Gastroesophageal sphincter (tissue), 3 donors: ENCODE data around the gene ANKRD29.

ENCODE experiments used
- POLR2A ChIP-seq, 2 donors: fragments of 450-650 bp; IDR thresholded peaks; one replicate each; pipeline ENCODE4 v1.6.1; 2017; ENCODE audit warnings: antibody characterized with exemption in 2 of 2, mild to moderate bottlenecking in 2 of 2, moderate library complexity in 1 of 2
- TF ChIP-seq, protein P1 (sequence below), 4 experiments: fragments of 200-600 bp in 2 of 4; fragments of 450-650 bp in 2 of 4; sonication (generic) in 1 of 4; IDR thresholded peaks; one replicate each; pipeline ENCODE4 v1.5.1; 2017 to 2019; ENCODE audit warnings: antibody characterized with exemption in 4 of 4, mild to moderate bottlenecking in 2 of 4, moderate library complexity in 2 of 4

DNA sequence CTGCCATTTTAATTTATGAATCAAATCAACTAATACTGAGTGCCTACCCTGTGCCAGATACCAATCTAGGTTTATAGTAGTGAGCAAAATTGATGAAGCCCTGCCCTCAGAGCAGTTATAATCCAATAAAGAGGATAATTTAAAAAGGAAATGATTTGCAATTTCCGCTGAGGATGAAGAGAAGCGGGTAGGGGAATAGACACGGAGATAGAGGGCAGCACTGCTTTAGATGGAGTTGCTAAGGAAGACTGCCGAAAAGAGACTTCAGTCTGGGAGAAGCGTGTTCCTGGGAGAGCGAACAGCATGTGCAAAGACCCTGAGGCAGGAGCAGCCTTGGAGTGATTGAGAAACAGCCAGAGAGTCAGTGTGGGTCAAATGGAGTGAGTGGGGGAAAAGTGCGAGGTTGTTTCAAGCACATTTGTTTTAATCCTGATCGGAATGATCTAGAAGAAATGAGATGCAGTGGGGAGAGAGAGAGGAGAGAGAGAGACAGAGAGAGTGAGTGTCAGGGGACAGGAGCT, 38.9 kb upstream of the ANKRD29 start:
- no peak for TF ChIP-seq POLR2A (IDR thresholded peaks at IDR 0.05)
- TF ChIP-seq, protein P1, sequence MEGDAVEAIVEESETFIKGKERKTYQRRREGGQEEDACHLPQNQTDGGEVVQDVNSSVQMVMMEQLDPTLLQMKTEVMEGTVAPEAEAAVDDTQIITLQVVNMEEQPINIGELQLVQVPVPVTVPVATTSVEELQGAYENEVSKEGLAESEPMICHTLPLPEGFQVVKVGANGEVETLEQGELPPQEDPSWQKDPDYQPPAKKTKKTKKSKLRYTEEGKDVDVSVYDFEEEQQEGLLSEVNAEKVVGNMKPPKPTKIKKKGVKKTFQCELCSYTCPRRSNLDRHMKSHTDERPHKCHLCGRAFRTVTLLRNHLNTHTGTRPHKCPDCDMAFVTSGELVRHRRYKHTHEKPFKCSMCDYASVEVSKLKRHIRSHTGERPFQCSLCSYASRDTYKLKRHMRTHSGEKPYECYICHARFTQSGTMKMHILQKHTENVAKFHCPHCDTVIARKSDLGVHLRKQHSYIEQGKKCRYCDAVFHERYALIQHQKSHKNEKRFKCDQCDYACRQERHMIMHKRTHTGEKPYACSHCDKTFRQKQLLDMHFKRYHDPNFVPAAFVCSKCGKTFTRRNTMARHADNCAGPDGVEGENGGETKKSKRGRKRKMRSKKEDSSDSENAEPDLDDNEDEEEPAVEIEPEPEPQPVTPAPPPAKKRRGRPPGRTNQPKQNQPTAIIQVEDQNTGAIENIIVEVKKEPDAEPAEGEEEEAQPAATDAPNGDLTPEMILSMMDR (IDR thresholded peaks at IDR 0.05), result no peak
